Stimulated activated CD4-positive, alpha-beta T cell treated with anti-CD3 and anti-CD28 coated beads, Interleukin-2, amount 100 ng/mL, for 48 hours (primary cell): ENCODE data around the gene TUFT1.
A peak's percentile ranks its signal among the peaks of the same experiment; 100 is the strongest.
"Not testable (repeated sequence)": the region's sequence is repeated elsewhere in the genome, so short reads cannot be mapped to it uniquely, and the experiment has no call there.

ENCODE experiments used
- DNase-seq, 2 donors: peaks; one replicate each; pipeline ENCODE4 v3.0.0-alpha.2; 2020

TUFT1 gene

DNA sequence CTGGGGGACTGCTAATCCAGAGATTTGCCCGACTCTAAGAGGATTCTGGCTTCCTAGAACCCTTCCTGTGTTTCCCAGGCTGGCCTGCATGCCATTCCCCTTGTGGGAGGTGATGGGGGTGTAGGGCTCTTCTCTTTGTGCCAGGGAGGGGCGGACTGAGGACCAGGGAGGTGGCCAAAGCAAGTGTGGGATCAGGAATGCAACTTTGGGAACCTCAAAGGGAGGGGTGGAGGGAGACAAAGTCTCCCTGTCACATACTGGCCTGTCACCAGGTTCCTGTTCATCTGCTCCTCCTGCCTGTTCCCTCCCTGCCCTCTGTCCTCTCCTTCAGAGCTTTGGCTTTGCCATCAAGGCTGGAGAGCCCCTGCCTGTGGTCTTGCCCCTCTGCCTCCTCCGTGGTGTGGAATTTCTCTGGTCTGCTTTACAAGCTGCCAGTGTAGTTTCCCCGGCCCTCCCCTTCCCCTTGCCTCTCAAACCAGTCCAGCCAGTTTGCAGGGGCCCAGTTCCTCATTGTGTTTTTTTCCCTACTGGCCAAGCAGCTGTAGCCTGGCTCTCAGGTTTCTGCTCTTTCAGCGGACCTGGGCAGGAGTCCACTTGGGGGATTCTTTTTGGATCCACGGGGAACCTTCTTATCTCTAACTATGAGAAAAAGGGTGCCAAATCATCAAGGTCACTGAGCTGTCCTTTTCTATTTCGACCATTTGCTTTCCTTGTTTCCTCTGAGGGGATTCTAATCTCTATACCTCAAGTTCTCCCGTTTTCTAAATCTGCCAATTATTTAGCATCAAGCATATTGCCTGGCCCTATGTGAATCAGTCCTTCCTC, 27.1 kb upstream of the TUFT1 start:
- DNase-seq: no peak

DNA sequence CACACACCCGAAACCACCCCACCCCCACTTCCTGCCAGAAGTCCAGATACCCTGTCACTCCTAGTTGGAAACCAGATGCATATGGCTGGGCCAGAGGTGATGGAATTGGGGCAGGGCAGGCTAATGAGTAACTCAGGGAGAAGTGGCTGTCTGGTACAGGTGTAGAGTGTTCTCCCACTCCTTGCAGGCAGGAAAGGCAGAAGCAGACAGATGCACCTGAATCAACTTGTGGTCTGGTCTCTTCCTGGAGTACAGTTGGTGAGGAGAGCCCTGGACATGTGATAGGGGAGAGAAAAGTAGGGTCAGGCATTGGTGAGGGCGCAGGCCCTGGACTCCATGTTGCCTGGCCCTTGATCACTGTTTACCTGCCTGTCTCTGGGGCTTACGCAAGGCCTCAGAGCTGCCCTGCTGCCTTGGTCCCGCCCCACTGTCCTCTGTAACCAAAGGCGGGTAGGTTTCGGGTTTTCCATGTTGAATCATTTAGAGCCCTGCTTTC, 26.4 kb upstream of the TUFT1 start:
- no peak for DNase-seq

DNA sequence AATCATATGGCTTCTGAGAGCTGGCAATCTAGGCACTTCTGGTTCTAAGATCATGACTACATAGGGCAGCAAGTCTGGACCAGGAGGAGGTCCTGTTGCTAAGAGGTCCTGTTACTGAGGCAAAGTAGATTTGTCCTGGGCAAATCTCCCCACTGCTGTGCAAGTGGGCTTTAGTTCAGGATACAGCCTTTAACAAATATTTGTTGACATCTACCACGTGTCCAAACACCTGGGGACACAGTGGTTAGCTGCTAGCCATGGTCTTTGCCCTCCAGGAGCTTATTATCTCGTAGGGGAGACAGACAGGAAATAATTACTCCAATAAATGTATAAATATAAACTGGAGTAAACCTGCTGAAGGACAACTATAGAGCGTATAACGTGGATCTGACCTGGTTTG, 25.7 kb upstream of the TUFT1 start:
- DNase-seq: no peak

DNA sequence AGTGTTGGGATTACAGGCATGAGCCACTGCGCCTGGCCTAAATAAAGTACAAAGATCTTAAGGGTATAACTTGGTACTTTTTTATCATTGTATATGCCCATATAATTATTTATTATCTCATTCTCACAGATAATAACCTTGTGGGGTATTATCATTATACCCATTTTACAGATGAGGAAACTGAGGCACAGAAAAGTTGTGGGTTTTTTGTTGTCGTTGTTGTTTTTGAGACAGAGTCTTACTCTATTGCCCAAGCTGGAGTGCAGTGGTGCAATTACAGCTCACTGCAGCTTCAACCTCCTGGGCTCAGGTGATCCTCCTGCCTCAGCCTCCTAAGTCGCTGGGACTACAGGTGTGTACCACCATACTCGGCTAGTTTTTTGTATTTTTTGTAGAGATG, 24.8 kb upstream of the TUFT1 start:
- no peak for DNase-seq

DNA sequence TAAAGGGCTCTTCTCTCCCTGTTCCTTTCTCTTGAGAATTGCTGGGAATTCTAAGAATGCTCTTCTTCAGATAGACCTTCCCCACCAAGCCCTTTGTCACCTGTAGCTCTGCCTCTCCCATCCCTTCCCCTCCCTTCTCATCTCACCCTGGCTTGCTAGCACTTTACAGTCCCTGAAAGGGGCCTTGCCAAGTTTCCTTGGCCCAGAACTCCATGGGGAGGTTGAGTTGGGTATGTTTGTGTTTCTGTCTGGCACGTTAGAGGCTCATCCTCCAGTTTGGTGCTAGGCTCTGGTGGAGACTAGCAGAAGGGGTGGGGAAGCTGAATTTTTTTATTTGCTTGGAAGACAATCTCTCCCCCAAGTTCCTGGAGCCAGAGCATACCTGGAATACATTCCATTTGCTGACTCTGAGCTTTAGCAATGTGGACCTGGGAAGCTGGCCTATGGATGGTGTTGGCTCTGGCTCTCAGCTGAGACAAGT, 24.0 kb upstream of the TUFT1 start:
- DNase-seq: no peak

DNA sequence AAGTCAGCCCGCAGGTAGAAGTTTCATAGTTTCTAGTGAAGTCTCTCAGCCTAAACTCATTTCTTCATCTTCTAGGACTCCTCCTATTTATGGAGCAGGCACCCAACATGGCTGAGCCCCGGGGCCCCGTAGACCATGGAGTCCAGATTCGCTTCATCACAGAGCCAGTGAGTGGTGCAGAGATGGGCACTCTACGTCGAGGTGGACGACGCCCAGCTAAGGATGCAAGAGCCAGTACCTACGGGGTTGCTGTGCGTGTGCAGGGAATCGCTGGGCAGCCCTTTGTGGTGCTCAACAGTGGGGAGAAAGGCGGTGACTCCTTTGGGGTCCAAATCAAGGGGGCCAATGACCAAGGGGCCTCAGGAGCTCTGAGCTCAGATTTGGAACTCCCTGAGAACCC, 21.7 kb upstream of the TUFT1 start:
- DNase-seq: no peak

DNA sequence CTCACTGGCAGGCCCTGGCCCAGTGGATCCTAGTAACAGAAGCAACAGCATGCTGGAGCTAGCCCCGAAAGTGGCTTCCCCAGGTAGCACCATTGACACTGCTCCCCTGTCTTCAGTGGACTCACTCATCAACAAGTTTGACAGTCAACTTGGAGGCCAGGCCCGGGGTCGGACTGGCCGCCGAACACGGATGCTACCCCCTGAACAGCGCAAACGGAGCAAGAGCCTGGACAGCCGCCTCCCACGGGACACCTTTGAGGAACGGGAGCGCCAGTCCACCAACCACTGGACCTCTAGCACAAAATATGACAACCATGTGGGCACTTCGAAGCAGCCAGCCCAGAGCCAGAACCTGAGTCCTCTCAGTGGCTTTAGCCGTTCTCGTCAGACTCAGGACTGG, 21.2 kb upstream of the TUFT1 start:
- no peak for DNase-seq

DNA sequence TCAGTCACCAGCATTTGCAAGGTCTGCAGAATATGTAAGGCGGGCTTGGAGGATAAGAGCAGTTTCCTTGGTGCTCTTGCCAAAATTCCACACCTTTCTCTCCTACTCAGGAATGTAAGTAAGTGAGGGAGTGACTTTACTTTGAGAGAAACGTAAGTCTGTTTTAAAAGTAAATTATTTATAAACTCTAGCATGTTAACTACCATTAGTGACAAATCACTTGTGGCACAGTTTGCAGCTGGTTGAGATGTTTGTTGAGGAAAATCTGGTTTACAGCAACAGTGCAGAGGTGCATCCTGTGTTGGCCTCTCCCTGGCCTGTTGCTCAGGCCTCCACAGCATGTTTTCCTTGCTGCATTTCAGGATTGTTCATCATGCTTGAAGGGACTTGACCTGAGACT, 20.4 kb upstream of the TUFT1 start:
- DNase-seq: no peak

DNA sequence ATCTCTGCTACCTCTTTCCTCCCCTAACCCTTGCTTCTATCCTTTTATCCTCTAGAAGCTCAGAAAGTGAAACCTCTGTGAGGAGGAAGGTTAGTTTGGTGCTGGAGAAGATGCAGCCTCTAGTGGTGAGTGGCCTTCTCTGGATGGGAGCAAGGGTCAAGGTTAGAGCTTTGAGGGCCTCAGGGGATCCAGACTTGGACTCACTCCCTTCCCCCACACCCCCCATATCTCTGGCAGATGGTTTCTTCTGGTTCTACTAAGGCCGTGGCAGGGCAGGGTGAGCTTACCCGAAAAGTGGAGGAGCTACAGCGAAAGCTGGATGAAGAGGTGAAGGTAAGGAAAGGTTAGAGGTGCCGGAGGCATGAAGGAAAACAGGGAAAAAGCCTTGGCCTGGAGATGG, 19.8 kb upstream of the TUFT1 start:
- DNase-seq: no peak

DNA sequence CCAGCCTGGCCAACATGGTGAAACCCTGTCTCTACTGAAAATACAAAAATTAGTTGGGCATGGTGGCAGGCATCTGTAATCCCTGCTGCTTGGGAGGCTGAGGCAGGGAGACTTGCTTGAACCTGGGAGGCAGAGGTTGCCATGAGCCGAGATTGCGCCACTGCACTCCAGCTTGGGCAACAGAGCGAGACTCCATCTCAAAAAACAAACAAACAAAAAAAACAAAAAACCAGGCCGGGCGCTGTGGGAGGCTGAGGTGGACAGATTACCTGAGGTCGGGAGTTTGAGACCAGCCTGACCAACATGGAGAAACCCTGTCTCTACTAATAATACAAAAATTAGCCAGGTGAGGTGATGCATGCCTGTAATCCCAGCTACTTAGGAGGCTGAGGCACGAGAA, 17.7 kb upstream of the TUFT1 start:
- DNase-seq: not testable (repeated sequence)

DNA sequence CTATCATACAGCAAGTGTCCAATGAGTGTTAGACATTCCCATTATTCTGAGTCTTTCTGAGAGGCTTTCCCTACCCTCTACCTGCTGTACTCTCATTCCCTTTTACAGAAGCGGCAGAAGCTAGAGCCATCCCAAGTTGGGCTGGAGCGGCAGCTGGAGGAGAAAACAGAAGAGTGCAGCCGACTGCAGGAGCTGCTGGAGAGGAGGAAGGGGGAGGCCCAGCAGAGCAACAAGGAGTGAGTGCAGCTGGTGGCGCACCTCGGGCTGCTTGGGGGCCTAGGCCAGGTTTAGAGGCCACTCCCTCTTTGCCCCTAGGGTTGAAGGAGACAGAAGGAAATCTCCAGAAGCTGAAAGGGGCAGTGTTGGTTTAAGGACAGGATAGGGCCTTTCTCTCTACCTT, 16.8 kb upstream of the TUFT1 start:
- no peak for DNase-seq

DNA sequence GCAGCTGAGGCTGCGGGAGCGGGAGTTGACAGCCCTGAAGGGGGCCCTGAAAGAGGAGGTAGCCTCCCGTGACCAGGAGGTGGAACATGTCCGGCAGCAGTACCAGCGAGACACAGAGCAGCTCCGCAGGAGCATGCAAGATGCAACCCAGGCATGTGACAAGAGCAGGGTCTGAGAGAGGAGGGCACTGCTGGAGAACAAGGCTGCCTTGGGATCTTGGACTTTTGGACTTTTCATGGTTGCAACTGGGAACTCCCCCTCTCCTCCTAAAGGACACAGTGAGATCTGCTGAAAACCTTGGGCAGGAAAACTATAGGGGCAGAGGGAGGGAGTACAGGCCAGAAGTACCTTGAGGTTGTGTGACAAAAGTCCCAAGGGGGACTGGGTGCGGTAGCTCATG, 15.4 kb upstream of the TUFT1 start:
- no peak for DNase-seq

DNA sequence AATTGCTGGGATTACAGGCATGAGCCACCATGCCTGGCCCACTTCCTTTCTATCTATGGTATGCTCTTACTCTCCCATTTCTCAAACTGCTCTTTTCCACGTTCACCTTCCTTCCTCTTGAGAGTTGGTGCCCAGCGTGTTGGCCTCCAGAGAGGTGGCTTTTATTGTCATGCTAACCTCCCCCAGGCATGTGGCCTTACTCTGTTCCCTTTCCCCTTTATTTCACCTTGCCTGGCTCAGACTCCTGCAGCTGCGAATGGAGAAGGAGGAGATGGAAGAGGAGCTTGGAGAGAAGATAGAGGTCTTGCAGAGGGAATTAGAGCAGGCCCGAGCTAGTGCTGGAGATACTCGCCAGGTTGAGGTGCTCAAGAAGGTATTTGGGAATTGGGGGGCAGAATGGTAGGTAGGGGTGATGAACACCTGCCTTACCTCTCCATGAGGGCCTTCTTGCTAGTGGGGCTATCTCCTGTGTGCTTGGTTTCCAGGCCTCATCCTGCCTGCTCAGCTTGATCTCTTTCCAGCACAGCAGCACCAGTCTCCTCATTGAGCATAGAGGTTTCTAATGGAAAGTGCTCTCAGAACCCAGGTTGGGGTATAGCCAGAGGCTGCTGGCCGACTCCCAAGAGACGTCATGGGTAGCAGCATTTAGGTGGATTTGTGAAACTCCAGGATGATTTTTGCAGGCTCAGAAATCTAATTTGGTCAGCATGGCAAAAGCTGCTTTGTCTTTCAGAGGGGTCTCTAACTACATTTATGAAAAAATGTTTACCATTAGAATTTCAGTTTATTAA, 13.2 kb upstream of the TUFT1 start:
- no peak for DNase-seq

DNA sequence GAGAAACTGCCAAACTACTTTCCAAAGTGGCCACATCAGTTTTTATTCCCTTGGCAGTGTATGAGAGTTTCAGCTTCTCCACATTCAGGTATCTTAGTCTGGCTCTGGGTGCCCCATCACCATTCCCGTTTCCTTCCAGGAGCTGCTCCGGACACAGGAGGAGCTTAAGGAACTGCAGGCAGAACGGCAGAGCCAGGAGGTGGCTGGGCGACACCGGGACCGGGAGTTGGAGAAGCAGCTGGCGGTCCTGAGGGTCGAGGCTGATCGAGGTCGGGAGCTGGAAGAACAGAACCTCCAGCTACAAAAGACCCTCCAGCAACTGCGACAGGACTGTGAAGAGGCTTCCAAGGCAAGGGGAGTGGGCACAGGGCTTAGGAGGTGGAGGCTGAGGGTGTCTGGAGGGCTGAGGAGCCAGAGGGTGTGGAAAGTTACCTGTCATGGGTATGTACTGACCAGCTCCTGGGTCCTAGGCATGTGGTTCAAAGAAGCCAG, 10.9 kb upstream of the TUFT1 start:
- no peak for DNase-seq

DNA sequence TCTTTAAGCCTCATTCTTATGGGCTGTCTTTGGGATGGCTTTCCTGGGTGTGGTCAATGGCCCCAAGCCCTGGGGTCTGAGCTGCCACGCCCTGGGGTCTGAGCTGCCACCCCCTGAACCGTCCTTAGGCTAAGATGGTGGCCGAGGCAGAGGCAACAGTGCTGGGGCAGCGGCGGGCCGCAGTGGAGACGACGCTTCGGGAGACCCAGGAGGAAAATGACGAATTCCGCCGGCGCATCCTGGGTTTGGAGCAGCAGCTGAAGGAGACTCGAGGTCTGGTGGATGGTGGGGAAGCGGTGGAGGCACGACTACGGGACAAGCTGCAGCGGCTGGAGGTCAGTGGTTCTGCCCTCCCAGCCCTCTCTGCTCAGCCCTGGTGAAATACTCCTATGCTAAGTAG, 10.3 kb upstream of the TUFT1 start:
- DNase-seq: no peak

DNA sequence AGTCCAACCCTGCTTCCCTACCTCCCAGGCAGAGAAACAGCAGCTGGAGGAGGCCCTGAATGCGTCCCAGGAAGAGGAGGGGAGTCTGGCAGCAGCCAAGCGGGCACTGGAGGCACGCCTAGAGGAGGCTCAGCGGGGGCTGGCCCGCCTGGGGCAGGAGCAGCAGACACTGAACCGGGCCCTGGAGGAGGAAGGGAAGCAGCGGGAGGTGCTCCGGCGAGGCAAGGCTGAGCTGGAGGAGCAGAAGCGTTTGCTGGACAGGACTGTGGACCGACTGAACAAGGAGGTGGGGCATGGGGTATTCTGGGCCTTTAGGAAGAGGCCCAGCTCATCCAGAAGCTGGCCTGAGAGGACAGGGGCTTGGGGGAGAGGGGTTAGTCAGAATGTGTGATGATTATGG, 9.6 kb upstream of the TUFT1 start:
- DNase-seq: no peak

DNA sequence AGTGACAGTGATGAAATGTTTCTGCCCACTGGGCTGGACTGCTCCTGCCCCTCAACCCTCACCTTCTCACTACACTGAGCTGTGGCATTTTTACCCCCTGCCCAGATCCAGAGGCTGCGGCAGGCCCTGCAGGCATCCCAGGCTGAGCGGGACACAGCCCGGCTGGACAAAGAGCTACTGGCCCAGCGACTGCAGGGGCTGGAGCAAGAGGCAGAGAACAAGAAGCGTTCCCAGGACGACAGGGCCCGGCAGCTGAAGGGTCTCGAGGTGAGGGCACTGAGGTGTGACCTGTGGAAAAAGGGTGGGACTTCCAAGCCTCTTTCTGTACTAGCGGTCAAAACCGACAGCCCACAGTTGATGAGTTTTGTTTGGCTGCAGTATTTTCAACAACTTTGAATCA, 6.2 kb upstream of the TUFT1 start:
- no peak for DNase-seq

DNA sequence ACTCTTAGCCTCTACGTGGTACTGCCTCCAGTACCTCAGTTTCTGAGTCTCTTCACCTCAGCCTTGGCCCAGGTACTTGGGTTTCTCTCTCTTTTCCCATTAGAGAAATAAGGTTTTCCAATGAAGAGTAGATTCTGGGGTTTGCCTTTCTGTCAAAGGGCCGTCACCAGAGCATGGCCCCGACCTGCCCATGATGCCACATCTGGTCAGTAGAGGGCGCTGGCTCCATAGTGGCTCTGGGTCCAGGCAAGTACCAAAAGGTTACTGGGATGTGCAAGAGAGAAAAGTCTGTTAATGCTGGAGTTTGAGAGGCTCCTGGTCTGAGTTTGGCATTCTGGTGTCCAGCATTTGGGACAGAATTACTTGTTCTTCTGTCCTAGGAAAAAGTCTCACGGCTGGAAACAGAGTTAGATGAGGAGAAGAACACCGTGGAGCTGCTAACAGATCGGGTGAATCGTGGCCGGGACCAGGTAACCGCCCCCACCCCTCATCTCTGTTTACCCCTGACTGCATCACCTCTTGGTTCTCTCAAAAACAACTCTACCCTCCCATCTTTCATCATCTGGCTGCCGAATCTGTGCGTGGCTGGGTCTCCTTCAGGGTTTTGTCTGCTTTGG, 5.3 kb upstream of the TUFT1 start:
- DNase-seq: peak; percentile 80 to 83

DNA sequence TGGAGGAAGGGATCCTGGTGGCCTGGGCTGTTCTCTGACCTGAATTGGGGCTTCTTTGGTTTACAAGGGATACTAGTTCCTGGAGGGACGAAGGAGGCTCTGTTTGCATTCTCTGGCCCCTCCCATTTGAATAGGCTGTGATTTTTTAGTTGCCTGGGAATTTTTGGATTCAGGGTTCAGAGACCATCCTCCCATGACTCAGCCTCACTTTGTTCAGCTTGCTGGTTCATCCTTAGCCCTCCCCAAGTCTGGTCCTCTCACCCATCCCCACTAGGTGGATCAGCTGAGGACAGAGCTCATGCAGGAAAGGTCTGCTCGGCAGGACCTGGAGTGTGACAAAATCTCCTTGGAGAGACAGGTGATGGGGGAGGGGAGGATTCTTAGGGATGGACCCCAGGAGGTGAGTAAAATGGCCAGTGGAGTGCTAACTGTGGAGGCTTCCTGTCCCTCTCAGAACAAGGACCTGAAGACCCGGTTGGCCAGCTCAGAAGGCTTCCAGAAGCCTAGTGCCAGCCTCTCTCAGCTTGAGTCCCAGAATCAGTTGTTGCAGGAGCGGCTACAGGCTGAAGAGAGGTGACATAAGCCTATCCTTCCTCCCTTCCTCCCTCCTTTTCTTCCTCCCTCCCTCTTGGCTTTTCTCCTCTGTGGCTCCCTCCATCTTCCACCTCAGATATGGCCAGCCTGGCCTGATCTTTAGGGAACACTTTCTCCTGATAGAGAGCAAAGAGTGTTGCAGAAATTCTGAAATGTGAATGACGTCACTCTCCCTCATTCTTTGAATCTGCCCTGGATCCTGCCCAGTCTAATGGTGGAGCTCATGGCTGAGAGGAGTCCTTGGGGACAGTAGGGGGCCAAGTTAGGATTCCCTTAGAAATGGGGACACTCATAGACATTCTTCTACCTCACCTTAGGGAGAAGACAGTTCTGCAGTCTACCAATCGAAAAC, 4.5 kb upstream of the TUFT1 start:
- no peak for DNase-seq

DNA sequence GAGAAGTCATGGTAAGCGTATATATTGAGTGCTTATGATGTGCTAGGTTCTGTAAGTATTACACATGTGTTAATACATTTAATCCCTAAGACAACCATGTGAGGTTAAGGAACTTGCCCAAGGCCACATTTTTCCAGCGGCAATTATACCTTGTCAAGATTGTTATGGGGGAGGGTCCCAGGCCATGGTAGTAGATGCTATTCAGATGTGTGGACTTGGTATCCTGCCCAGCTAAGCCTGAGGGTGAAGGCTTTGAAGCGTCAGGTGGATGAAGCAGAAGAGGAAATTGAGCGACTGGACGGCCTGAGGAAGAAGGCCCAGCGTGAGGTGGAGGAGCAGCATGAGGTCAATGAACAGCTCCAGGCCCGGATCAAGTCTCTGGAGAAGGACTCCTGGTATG, 3.6 kb upstream of the TUFT1 start:
- no peak for DNase-seq

DNA sequence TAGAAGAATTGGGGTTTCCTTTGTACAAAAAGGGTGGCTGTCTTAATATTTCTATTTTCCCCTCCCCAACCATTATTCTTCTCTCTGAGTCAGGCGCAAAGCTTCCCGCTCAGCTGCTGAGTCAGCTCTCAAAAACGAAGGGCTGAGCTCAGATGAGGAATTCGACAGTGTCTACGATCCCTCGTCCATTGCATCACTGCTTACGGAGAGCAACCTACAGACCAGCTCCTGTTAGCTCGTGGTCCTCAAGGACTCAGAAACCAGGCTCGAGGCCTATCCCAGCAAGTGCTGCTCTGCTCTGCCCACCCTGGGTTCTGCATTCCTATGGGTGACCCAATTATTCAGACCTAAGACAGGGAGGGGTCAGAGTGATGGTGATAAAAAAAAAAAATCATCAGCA, 3.0 kb upstream of the TUFT1 start:
- DNase-seq: no peak

DNA sequence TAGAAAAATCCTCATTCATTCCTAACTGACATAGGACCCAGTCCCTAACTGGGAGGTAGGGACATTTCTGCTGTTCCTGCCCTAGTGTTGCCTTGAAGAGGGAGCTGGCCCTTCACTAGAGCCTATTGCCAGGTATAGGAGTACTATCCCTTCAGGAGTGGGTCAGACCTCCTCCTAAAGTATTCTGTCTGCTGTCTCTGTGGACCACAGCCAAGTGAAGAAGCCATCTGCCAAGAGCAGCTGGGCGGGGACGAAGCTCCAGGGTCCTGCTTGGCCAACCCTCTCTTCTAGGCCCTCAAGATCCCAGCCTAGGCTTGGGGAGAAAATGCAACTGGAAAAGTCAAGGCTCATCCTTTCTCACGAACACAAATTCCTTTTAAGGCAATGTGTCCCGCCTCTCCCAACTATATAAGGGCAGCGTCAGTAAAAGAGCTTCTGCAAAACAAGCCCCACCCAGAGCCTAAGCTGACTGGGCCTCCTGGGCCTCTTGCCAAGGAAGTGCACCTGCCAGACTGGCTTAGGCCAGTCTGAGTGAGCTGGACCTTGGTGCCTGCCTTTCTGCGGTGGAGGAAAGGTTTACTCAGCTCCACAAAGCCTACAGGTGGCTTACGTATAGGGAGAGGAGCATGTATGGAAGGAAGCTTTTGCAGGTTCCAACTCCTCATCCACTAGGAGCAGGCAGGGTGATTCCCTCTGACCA, 638 bp upstream of the TUFT1 start:
- DNase-seq: peak; percentile 7
